ENCODE results near the gene DAB1.

DNA sequence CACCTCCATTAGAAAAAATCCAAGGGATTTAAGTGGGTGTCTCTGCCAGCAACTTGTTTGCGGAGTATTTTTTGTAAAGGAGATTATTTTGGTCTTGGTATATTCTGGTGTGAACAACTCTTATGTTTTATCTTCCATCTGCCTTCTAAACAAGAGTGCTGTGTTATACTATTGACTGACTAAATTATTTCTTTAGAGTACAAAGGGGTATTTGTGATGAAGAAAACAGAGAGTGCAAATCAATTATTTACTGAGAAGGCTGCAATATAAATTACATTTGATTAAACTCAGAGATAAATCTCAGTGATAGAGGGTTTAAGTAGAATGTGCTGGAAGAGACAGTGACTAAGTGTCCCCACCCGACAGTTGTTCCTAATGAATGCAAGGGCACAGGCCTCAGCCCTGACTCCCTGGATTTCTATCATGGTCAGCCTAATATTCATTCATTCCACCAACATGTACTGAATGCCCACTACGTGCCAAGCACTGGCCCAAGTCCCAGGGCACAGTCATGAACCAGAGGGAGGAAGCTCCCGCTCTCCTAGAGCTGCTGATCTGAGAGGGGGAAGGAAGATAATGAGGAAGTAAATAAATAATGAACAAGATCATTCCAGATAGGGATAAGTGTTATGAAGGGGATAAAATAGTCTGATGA lies 261.1 kb downstream of the DAB1 start:
- TF ChIP-seq CTCF (IDR thresholded peaks at IDR 0.05 in 2 of 3, conservative IDR thresholded peaks at IDR 0.05 in 1 of 3; ENCODE audit: borderline replicate concordance in 1 of 3, insufficient read depth in 1 of 3, low read depth in 2 of 3, low read length in 2 of 3), result no peak
- TF ChIP-seq, protein P1, sequence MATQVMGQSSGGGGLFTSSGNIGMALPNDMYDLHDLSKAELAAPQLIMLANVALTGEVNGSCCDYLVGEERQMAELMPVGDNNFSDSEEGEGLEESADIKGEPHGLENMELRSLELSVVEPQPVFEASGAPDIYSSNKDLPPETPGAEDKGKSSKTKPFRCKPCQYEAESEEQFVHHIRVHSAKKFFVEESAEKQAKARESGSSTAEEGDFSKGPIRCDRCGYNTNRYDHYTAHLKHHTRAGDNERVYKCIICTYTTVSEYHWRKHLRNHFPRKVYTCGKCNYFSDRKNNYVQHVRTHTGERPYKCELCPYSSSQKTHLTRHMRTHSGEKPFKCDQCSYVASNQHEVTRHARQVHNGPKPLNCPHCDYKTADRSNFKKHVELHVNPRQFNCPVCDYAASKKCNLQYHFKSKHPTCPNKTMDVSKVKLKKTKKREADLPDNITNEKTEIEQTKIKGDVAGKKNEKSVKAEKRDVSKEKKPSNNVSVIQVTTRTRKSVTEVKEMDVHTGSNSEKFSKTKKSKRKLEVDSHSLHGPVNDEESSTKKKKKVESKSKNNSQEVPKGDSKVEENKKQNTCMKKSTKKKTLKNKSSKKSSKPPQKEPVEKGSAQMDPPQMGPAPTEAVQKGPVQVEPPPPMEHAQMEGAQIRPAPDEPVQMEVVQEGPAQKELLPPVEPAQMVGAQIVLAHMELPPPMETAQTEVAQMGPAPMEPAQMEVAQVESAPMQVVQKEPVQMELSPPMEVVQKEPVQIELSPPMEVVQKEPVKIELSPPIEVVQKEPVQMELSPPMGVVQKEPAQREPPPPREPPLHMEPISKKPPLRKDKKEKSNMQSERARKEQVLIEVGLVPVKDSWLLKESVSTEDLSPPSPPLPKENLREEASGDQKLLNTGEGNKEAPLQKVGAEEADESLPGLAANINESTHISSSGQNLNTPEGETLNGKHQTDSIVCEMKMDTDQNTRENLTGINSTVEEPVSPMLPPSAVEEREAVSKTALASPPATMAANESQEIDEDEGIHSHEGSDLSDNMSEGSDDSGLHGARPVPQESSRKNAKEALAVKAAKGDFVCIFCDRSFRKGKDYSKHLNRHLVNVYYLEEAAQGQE (IDR thresholded peaks at IDR 0.05; ENCODE audit: low read depth), result no peak
- TF ChIP-seq CEBPB (IDR thresholded peaks at IDR 0.05; ENCODE audit: low read depth), result no peak
- no peak for TF ChIP-seq EZH2 (IDR thresholded peaks at IDR 0.05)
- TF ChIP-seq POLR2AphosphoS5 (IDR thresholded peaks at IDR 0.05; ENCODE audit: low read depth, low read length), result no peak
- no peak for TF ChIP-seq EGR1 (IDR thresholded peaks at IDR 0.05; ENCODE audit: low read depth)
- TF ChIP-seq, protein P2, sequence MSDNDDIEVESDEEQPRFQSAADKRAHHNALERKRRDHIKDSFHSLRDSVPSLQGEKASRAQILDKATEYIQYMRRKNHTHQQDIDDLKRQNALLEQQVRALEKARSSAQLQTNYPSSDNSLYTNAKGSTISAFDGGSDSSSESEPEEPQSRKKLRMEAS (IDR thresholded peaks at IDR 0.05), result no peak
- no peak for TF ChIP-seq POLR2A (IDR thresholded peaks at IDR 0.05; ENCODE audit: borderline replicate concordance, extremely low read depth, insufficient read depth, insufficient read length)
- no peak for TF ChIP-seq YY1 (IDR thresholded peaks at IDR 0.05; ENCODE audit: extremely low read depth, insufficient replicate concordance, low read depth, low read length)
- no peak for TF ChIP-seq SP1 (IDR thresholded peaks at IDR 0.05; ENCODE audit: low read depth)

Measured in HCT116 (cell line).